Stimulated activated CD4-positive, alpha-beta T cell treated with anti-CD3 and anti-CD28 coated beads, Interleukin-15, amount 100 ng/mL, for 1 hour (primary cell): ENCODE results near the gene TEX10.

ENCODE experiments used
- DNase-seq, 2 donors: peaks; one replicate each; pipeline ENCODE4 v3.0.0-alpha.2; 2020; ENCODE audit warnings: low read depth in 1 of 2, low spot score in 1 of 2

Gene TEX10

DNA sequence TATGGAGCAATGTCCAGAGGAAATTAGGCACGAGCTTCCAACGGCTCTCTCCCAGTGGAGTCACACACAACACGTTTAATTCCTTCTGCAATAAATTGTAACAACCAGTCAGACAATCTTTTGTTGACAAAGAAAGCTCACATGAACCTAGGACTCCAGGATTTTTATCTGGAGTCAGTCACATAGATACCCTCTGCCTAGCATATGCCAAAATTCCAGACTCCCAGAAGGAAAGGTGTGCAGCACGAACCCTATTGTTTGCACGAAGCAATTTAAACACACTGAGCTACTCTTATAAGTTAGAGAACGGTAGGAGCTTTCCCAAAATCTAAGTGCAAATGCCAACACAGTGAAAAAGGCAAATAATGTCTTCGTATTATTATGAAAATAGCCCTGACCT is 67.1 kb downstream of the TEX10 start:
- no peak for DNase-seq

DNA sequence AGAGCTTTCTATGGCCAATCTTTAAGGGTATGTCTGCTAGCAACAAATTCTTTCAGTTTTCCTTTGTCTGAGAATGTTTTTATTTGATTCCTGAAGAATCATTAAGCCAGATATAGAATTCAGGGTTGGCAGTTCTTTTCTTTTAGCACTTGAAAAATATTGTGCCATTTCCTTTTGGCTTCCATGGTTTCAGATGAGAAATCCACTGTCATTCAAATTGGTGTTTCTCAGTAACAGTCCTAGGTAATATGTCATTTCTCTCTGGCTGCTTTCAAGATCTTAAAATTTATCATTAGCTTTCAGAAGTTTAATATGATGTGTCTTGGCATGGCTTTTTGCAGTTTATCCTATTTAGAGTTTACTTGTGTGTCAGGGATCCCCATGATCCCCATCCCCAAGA is 67.7 kb downstream of the TEX10 start:
- DNase-seq, result no peak

- DNase-seq, result no peak
Measured at GRCh38 chr9:100284247-100284646, 68.5 kb downstream of the TEX10 start.

- no peak for DNase-seq
Measured at GRCh38 chr9:100282388-100282719, 70.4 kb downstream of the TEX10 start.

GRCh38 chr9:100281676-100282387 is 70.9 kb downstream of the TEX10 start:
- DNase-seq, result no peak

- no peak for DNase-seq
Measured at GRCh38 chr9:100281066-100281465, 71.7 kb downstream of the TEX10 start.

- no peak for DNase-seq
Measured at GRCh38 chr9:100277166-100277979, 75.4 kb downstream of the TEX10 start.

DNA sequence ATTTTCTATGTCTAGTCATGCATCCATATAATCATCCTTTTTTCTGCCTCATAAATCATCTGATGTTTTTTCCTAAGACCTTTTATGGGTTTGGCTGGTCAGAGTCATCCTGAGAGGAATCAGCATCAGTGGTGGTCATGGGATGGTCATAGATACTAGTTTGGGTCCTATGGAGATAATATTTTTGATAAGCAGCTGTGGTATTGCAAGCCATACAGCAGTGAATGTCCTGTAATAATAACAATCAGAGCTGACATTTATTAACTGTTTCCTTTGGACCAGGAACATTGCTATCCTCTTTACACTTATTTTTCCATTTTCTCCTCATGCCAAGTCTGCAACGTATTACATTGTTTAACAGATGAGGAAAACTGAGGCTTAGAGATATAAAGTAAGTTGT is 83.1 kb downstream of the TEX10 start:
- no peak for DNase-seq

DNA sequence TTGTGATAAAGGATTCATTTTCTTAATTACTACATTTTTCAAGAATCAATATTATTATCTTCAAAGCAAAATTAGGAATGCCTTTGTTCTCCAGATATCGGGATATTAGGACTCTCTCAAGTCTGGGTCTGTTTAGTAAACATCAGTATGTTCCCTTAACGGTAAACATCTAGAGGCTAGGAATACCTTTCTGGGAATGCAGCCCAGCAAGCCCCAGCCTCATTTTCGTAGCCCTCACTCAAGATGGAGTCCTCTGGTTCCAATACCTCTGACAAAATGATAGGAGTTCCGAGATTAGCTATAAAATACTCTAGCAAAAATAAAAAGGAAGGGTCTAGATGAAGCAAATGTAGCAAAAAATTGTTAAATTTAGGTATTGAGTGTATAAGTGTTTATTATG is 84.5 kb downstream of the TEX10 start:
- no peak for DNase-seq

- no peak for DNase-seq
Measured at GRCh38 chr9:100267211-100267610, 85.5 kb downstream of the TEX10 start.
